Astrocyte (in vitro differentiated cells and primary cell): ENCODE data around the gene NR2F1. TPM values are rescaled to one million over a fixed set of nuclear protein-coding genes. Genes with fewer than 3 reads are reported as not detected.

Experiments
- DNase-seq: peaks from one replicate; pipeline ENCODE4 v3.0.0-alpha.2; 2010; ENCODE audit warnings: low read depth
- FAIRE-seq: peaks from 2 replicates; lab custom pipeline; 2011; peaks lifted over from hg19 to GRCh38; lab: Jason Lieb, UNC
- H2AFZ ChIP-seq: 2 replicates; pipeline ENCODE4 v1.6.0; 2012; ENCODE audit warnings: low read depth, low read length, inconsistent platforms
- H3K27ac ChIP-seq: 2 replicates; pipeline ENCODE4 v1.5.1; 2011; ENCODE audit warnings: low read depth, low read length, inconsistent platforms
- H3K27me3 ChIP-seq: 2 replicates; pipeline ENCODE4 v1.6.0; 2011; ENCODE audit warnings: low read length, inconsistent platforms; ENCODE audit not compliant: insufficient read depth
- H3K36me3 ChIP-seq: 2 replicates; pipeline ENCODE4 v1.5.1; 2011; ENCODE audit warnings: low read length, inconsistent platforms; ENCODE audit not compliant: insufficient read depth
- H3K4me1 ChIP-seq: 2 replicates; pipeline ENCODE4 v1.5.1; 2011; ENCODE audit warnings: low read length, inconsistent platforms; ENCODE audit not compliant: insufficient read depth
- H3K4me2 ChIP-seq: 2 replicates; pipeline ENCODE4 v1.6.0; 2012; ENCODE audit warnings: low read length, inconsistent platforms
- H3K4me3 ChIP-seq: 2 replicates; pipeline ENCODE4 v1.5.1; 2011; ENCODE audit warnings: low read depth, mild to moderate bottlenecking, low read length, inconsistent platforms; ENCODE audit not compliant: insufficient read depth
- H3K79me2 ChIP-seq: 2 replicates; pipeline ENCODE4 v1.6.0; 2012; ENCODE audit warnings: mild to moderate bottlenecking, low read length, inconsistent platforms; ENCODE audit not compliant: insufficient read depth
- H3K9ac ChIP-seq: 2 replicates; pipeline ENCODE4 v1.6.0; 2012; ENCODE audit warnings: mild to moderate bottlenecking, low read length, inconsistent platforms
- H3K9me3 ChIP-seq: 2 replicates; pipeline ENCODE4 v1.5.1; 2012; ENCODE audit warnings: low read depth, mild to moderate bottlenecking, low read length, inconsistent platforms; ENCODE audit not compliant: insufficient read depth
- H4K20me1 ChIP-seq: 2 replicates; pipeline ENCODE4 v1.6.0; 2012; ENCODE audit warnings: low read length, inconsistent platforms; ENCODE audit not compliant: insufficient read depth
- H3K27ac Mint-ChIP-seq: one replicate; pipeline ENCODE4 v1.8.0; 2021; ENCODE audit warnings: mild to moderate bottlenecking, mixed read lengths; ENCODE audit not compliant: unreplicated experiment
- H3K27me3 Mint-ChIP-seq: one replicate; pipeline ENCODE4 v1.8.0; 2021; ENCODE audit warnings: low read depth, mixed read lengths; ENCODE audit not compliant: unreplicated experiment
- H3K36me3 Mint-ChIP-seq: one replicate; pipeline ENCODE4 v1.8.0; 2021; ENCODE audit warnings: low read depth, mixed read lengths; ENCODE audit not compliant: unreplicated experiment
- H3K4me1 Mint-ChIP-seq: one replicate; pipeline ENCODE4 v1.8.0; 2021; ENCODE audit warnings: low read depth, mixed read lengths; ENCODE audit not compliant: unreplicated experiment
- H3K4me3 Mint-ChIP-seq: one replicate; pipeline ENCODE4 v1.8.0; 2021; ENCODE audit warnings: mild to moderate bottlenecking, moderate library complexity, mixed read lengths; ENCODE audit not compliant: unreplicated experiment
- H3K9me3 Mint-ChIP-seq: one replicate; pipeline ENCODE4 v1.8.0; 2021; ENCODE audit warnings: mild to moderate bottlenecking, mixed read lengths; ENCODE audit not compliant: unreplicated experiment
- CTCF ChIP-seq: IDR thresholded peaks from 2 replicates; pipeline ENCODE4 v1.5.1; 2011; ENCODE audit warnings: low read depth, mild to moderate bottlenecking, inconsistent platforms, low read length, moderate library complexity; ENCODE audit not compliant: insufficient read depth
- EZH2 ChIP-seq: IDR thresholded peaks from 2 replicates; pipeline ENCODE4 v1.6.1; 2012; ENCODE audit warnings: mild to moderate bottlenecking, low read length, inconsistent platforms; ENCODE audit not compliant: insufficient read depth
- total RNA-seq: library from RNA; stranded (reverse); gene quantifications from 2 replicates; pipeline ENCODE4 v1.2.1, GENCODE V29; 2021

NR2F1 gene
- total RNA-seq, 1 donor from 2014 or later: 4.3 TPM

- peaks cover 23% of the 10 kb centered on the region for H3K36me3 Mint-ChIP-seq
- Histone ChIP-seq H3K36me3 (peaks cover 17% of the 10 kb centered on the region), H3K9me3 (no peaks in the 10 kb centered on the region), H3K79me2 (peaks cover 98% of the 10 kb centered on the region), H3K27me3 (no peaks in the 10 kb centered on the region), H3K4me1 (peaks cover 48% of the 10 kb centered on the region), H3K4me2 (peak overlapping the region; percentile 91), H3K9ac (peak overlapping the region; percentile 97), H3K27ac (no peak overlapping the region), H3K4me3 (peak overlapping the region; percentile 93), H4K20me1 (peaks cover 50% of the 10 kb centered on the region), H2AFZ (no peak overlapping the region)
- DNase-seq (no peak), FAIRE-seq (no peak)
- peaks cover 88% of the 10 kb centered on the region for H3K27me3 Mint-ChIP-seq
- peaks cover 10% of the 10 kb centered on the region for H3K4me1 Mint-ChIP-seq
- H3K4me3 Mint-ChIP-seq: no peak overlapping the region
- H3K9me3 Mint-ChIP-seq: peaks cover 24% of the 10 kb centered on the region
- H3K27ac Mint-ChIP-seq: no peak overlapping the region
- TF ChIP-seq EZH2 (no peak), CTCF (peak; percentile 12)
Measured at GRCh38 chr5:93589829-93590215, 6.8 kb downstream of the NR2F1 start.

- Histone ChIP-seq H4K20me1 (peaks cover 50% of the 10 kb centered on the region), H3K4me2 (peak overlapping the region; percentile 91), H3K4me3 (peak overlapping the region; percentile 93), H3K79me2 (peaks cover 98% of the 10 kb centered on the region), H3K27me3 (no peaks in the 10 kb centered on the region), H2AFZ (no peak overlapping the region), H3K9me3 (no peaks in the 10 kb centered on the region), H3K27ac (peak overlapping the region; percentile 7), H3K4me1 (peaks cover 52% of the 10 kb centered on the region), H3K9ac (peak overlapping the region; percentile 97), H3K36me3 (peaks cover 17% of the 10 kb centered on the region)
- Mint-ChIP-seq H3K36me3 (peaks cover 23% of the 10 kb centered on the region), H3K27ac (no peak overlapping the region), H3K27me3 (peaks cover 94% of the 10 kb centered on the region), H3K4me1 (peaks cover 10% of the 10 kb centered on the region), H3K9me3 (peaks cover 29% of the 10 kb centered on the region), H3K4me3 (no peak overlapping the region)
- DNase-seq: no peak
- no peak for FAIRE-seq
- TF ChIP-seq EZH2 (no peak), CTCF (no peak)
Measured at GRCh38 chr5:93590493-93590892, 7.5 kb downstream of the NR2F1 start.

DNA sequence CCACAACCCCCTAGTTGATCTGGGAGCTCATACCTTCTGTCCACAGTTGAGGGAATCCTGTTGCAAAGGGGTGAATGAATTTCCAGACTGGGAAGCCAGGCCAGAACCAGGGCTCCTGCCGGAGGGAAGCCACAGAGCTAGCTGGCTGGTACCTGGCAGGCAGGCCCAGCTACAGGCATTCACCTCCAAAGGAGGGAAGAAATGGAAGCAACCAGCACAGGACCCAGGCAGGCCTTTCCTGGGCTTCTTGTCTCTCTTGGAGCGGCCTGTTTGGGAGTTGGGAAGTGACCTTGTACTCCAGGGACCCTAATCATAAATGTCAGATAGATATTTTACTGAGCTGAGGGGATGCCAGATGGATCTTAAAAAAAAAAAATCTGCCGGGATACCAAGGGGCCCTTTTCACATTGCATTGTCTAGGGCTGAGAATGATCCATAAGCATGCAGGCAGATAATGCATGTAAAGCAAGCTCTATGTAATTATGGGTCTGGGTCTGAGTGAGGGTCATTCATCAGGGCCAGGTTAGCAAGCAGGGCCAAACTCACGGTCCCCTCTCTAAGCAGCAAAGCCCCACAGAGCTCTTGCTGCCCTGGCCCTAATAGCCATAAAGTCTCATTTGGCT lies 8.4 kb downstream of the NR2F1 start:
- Mint-ChIP-seq H3K4me3 (no peak overlapping the region), H3K36me3 (peaks cover 23% of the 10 kb centered on the region), H3K4me1 (peaks cover 6% of the 10 kb centered on the region), H3K27ac (no peak overlapping the region), H3K27me3 (peaks cover 95% of the 10 kb centered on the region), H3K9me3 (peaks cover 36% of the 10 kb centered on the region)
- Histone ChIP-seq H3K9me3 (no peaks in the 10 kb centered on the region), H3K4me3 (peak overlapping the region; percentile 19), H3K4me1 (peaks cover 52% of the 10 kb centered on the region), H4K20me1 (peaks cover 42% of the 10 kb centered on the region), H3K27me3 (no peaks in the 10 kb centered on the region), H3K4me2 (peak overlapping the region; percentile 91), H3K36me3 (peaks cover 17% of the 10 kb centered on the region), H3K27ac (peak overlapping the region; percentile 23), H3K79me2 (peaks cover 89% of the 10 kb centered on the region), H2AFZ (no peak overlapping the region), H3K9ac (peak overlapping the region; percentile 97)
- DNase-seq (no peak), FAIRE-seq (no peak)
- TF ChIP-seq EZH2 (no peak), CTCF (no peak)
